Testis (tissue), 2 donors: Measurements from ENCODE around the gene ZNF593OS.

Experiments
- POLR2A ChIP-seq: fragments of 450-650 bp; IDR thresholded peaks from one replicate; pipeline ENCODE4 v1.6.1; 2017; ENCODE audit warnings: antibody characterized with exemption, mild to moderate bottlenecking, moderate library complexity
- TF ChIP-seq, protein P1 (sequence below), 3 experiments: fragments of 450-650 bp in 2 of 3; fragments of 200-600 bp in 1 of 3; sonication (generic) in 1 of 3; IDR thresholded peaks; one replicate each; pipeline ENCODE4 v1.5.1; 2016 to 2019; ENCODE audit warnings: antibody characterized with exemption in 3 of 3, mild to moderate bottlenecking in 2 of 3, moderate library complexity in 1 of 3

DNA sequence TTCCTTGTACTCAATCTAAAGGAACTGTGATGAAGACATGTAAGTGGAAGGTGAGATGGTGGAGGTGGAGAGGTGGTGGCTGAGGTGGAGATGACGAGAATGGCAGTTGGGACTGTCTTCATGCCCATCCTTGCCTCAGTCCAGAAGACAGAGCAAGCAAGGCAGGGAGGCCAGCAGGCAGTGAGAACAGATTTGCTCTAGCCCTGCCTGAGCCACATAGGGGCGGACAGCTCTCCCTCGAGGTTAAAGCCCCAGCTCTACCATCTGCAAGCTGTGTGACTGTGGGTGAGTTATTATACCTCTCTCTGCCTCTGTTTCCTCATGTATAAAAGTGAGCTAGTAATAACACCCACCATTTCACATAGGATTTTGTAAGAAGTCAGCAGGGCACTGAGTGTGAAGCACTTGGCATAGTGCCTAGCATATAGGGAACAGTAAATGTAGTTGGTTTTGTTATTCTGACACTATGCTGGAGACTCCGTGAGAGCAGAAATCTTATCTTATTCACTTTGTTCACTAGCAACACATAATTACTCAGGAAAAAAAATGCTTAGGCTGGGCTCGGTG, 17.6 kb downstream of the ZNF593OS start:
- TF ChIP-seq, protein P1, sequence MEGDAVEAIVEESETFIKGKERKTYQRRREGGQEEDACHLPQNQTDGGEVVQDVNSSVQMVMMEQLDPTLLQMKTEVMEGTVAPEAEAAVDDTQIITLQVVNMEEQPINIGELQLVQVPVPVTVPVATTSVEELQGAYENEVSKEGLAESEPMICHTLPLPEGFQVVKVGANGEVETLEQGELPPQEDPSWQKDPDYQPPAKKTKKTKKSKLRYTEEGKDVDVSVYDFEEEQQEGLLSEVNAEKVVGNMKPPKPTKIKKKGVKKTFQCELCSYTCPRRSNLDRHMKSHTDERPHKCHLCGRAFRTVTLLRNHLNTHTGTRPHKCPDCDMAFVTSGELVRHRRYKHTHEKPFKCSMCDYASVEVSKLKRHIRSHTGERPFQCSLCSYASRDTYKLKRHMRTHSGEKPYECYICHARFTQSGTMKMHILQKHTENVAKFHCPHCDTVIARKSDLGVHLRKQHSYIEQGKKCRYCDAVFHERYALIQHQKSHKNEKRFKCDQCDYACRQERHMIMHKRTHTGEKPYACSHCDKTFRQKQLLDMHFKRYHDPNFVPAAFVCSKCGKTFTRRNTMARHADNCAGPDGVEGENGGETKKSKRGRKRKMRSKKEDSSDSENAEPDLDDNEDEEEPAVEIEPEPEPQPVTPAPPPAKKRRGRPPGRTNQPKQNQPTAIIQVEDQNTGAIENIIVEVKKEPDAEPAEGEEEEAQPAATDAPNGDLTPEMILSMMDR (IDR thresholded peaks at IDR 0.05), result no peak
- no peak for TF ChIP-seq POLR2A
